H1 (cell line): ENCODE measurements around the gene RNASE13. TPM values are rescaled to one million over a fixed set of nuclear protein-coding genes. Genes with fewer than 3 reads are reported as not detected.

Experiments used
- GTF2F1 ChIP-seq: IDR thresholded peaks from 2 replicates; pipeline ENCODE4 v1.6.1; 2012; ENCODE audit warnings: low read depth, low read length, improper control_type of control experiment, borderline replicate concordance
- HDAC2 ChIP-seq, 2 experiments: fragments of 300-600 bp in 1 of 2; sonication (generic) in 1 of 2; IDR thresholded peaks; 2 replicates each; pipeline ENCODE4 v1.6.1; 2011 to 2012; ENCODE audit warnings: low read depth in 2 of 2, low read length in 2 of 2, mild to moderate bottlenecking in 2 of 2, moderate library complexity in 2 of 2, borderline replicate concordance in 1 of 2, inconsistent platforms in 1 of 2
- SIRT6 ChIP-seq: IDR thresholded peaks from one replicate; pipeline ENCODE4 v1.7.1; 2012; ENCODE audit warnings: low read length, inconsistent platforms
- SP2 ChIP-seq: IDR thresholded peaks from 2 replicates; pipeline ENCODE4 v1.6.1; 2012; ENCODE audit warnings: mild to moderate bottlenecking, low read length, inconsistent platforms
- polyA plus RNA-seq, 7 experiments: library from polyadenylated mRNA; depleted of rRNA in 3 of 7; stranded (reverse) in 5 of 7; unstranded in 2 of 7; fragments of >200 nt in 5 of 7; fragments of 200-250 nt in 2 of 7; gene quantifications; 1 replicate in 5 of 7; 2 replicates in 1 of 7; 4 replicates in 1 of 7; pipeline versions ENCODE4 v1.2.1 to v1.2.3, GENCODE V29; 2011 to 2013; ENCODE audit warnings: missing spikeins in 2 of 7, mixed read lengths in 2 of 7
- total RNA-seq: library from RNA; stranded (reverse); fragmentation: NEBNext Ultra II Directional; extraction: Animal tissue kit (Norgen Biotek cat#: 25700); gene quantifications from 2 replicates; pipeline ENCODE4 v1.2.1, GENCODE V29; 2021
- TF ChIP-seq, protein P1 (sequence below): fragments of 300-600 bp; sonication (generic); IDR thresholded peaks from 2 replicates; pipeline ENCODE4 v1.7.1; 2012; ENCODE audit warnings: low read length, moderate library complexity, mild to moderate bottlenecking, inconsistent platforms; ENCODE audit not compliant: insufficient replicate concordance

RNASE13 gene
- total and polyA plus RNA-seq, 2 of the 8 experiments (the other 6 are each of a cell fraction or from before 2014, with no cell fraction given), result not detected

DNA sequence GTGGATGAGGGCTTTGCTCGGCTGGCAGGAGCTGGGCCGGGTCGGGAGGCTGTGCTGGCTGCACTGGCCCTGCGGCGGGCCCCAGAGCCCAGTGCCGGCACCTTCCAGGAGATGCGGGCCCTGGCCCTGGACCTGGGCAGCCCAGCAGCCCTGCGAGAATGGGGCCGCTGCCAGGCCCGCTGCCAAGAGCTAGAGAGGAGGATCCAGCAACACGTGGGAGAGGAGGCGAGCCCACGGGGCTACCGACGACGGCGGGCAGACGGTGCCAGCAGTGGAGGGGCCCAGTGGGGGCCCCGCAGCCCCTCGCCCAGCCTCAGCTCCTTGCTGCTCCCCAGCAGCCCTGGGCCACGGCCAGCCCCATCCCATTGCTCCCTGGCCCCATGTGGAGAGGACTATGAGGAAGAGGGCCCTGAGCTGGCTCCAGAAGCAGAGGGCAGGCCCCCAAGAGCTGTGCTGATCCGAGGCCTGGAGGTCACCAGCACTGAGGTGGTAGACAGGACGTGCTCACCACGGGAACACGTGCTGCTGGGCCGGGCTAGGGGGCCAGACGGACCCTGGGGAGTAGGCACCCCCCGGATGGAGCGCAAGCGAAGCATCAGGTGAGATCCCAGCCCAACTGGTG is 47.0 kb upstream of the RNASE13 start (continued):
- TF ChIP-seq, protein P1, sequence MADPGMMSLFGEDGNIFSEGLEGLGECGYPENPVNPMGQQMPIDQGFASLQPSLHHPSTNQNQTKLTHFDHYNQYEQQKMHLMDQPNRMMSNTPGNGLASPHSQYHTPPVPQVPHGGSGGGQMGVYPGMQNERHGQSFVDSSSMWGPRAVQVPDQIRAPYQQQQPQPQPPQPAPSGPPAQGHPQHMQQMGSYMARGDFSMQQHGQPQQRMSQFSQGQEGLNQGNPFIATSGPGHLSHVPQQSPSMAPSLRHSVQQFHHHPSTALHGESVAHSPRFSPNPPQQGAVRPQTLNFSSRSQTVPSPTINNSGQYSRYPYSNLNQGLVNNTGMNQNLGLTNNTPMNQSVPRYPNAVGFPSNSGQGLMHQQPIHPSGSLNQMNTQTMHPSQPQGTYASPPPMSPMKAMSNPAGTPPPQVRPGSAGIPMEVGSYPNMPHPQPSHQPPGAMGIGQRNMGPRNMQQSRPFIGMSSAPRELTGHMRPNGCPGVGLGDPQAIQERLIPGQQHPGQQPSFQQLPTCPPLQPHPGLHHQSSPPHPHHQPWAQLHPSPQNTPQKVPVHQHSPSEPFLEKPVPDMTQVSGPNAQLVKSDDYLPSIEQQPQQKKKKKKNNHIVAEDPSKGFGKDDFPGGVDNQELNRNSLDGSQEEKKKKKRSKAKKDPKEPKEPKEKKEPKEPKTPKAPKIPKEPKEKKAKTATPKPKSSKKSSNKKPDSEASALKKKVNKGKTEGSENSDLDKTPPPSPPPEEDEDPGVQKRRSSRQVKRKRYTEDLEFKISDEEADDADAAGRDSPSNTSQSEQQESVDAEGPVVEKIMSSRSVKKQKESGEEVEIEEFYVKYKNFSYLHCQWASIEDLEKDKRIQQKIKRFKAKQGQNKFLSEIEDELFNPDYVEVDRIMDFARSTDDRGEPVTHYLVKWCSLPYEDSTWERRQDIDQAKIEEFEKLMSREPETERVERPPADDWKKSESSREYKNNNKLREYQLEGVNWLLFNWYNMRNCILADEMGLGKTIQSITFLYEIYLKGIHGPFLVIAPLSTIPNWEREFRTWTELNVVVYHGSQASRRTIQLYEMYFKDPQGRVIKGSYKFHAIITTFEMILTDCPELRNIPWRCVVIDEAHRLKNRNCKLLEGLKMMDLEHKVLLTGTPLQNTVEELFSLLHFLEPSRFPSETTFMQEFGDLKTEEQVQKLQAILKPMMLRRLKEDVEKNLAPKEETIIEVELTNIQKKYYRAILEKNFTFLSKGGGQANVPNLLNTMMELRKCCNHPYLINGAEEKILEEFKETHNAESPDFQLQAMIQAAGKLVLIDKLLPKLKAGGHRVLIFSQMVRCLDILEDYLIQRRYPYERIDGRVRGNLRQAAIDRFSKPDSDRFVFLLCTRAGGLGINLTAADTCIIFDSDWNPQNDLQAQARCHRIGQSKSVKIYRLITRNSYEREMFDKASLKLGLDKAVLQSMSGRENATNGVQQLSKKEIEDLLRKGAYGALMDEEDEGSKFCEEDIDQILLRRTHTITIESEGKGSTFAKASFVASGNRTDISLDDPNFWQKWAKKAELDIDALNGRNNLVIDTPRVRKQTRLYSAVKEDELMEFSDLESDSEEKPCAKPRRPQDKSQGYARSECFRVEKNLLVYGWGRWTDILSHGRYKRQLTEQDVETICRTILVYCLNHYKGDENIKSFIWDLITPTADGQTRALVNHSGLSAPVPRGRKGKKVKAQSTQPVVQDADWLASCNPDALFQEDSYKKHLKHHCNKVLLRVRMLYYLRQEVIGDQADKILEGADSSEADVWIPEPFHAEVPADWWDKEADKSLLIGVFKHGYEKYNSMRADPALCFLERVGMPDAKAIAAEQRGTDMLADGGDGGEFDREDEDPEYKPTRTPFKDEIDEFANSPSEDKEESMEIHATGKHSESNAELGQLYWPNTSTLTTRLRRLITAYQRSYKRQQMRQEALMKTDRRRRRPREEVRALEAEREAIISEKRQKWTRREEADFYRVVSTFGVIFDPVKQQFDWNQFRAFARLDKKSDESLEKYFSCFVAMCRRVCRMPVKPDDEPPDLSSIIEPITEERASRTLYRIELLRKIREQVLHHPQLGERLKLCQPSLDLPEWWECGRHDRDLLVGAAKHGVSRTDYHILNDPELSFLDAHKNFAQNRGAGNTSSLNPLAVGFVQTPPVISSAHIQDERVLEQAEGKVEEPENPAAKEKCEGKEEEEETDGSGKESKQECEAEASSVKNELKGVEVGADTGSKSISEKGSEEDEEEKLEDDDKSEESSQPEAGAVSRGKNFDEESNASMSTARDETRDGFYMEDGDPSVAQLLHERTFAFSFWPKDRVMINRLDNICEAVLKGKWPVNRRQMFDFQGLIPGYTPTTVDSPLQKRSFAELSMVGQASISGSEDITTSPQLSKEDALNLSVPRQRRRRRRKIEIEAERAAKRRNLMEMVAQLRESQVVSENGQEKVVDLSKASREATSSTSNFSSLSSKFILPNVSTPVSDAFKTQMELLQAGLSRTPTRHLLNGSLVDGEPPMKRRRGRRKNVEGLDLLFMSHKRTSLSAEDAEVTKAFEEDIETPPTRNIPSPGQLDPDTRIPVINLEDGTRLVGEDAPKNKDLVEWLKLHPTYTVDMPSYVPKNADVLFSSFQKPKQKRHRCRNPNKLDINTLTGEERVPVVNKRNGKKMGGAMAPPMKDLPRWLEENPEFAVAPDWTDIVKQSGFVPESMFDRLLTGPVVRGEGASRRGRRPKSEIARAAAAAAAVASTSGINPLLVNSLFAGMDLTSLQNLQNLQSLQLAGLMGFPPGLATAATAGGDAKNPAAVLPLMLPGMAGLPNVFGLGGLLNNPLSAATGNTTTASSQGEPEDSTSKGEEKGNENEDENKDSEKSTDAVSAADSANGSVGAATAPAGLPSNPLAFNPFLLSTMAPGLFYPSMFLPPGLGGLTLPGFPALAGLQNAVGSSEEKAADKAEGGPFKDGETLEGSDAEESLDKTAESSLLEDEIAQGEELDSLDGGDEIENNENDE, result no peak
- TF ChIP-seq SIRT6 (no peak), HDAC2 (IDR thresholded peaks at IDR 0.05; ENCODE audit: borderline replicate concordance in 1 of 2, low read depth in 2 of 2, low read length in 2 of 2) (no peak), SP2 (no peak), GTF2F1 (no peak)
